Hepatocyte (in vitro differentiated cells): Measurements from ENCODE around the gene PLEKHM3. TPM values are rescaled to one million over a fixed set of nuclear protein-coding genes. Genes with fewer than 3 reads are reported as not detected.

Experiments used
- DNase-seq: peaks from one replicate; pipeline ENCODE4 v3.0.0-alpha.2; 2016; ENCODE audit warnings: low spot score
- H2AFZ ChIP-seq: fragments of 200-600 bp; sonication (generic); 2 replicates; pipeline ENCODE4 v1.6.0; 2016; ENCODE audit warnings: antibody characterized with exemption, mild to moderate bottlenecking
- H3K27ac ChIP-seq: fragments of 200-600 bp; sonication (generic); 2 replicates; pipeline ENCODE4 v1.5.1; 2016; ENCODE audit warnings: mild to moderate bottlenecking
- H3K27me3 ChIP-seq: fragments of 200-600 bp; sonication (generic); 2 replicates; pipeline ENCODE4 v1.6.1; 2016
- H3K36me3 ChIP-seq: fragments of 200-600 bp; sonication (generic); replicated peaks from 2 replicates; pipeline ENCODE4 v1.5.1; 2016; ENCODE audit warnings: low read depth; ENCODE audit not compliant: insufficient read depth
- H3K4me1 ChIP-seq: fragments of 200-600 bp; sonication (generic); 2 replicates; pipeline ENCODE4 v1.5.1; 2016; ENCODE audit warnings: mild to moderate bottlenecking, moderate library complexity; ENCODE audit not compliant: insufficient read depth
- H3K4me2 ChIP-seq: fragments of 200-600 bp; sonication (generic); 2 replicates; pipeline ENCODE4 v1.6.0; 2016
- H3K4me3 ChIP-seq: fragments of 200-600 bp; sonication (generic); 2 replicates; pipeline ENCODE4 v1.5.1; 2016; ENCODE audit warnings: mild to moderate bottlenecking
- H3K79me2 ChIP-seq: fragments of 200-600 bp; sonication (generic); 2 replicates; pipeline ENCODE4 v1.6.0; 2017; ENCODE audit warnings: mild to moderate bottlenecking
- H3K9me2 ChIP-seq: fragments of 200-600 bp; sonication (generic); replicated peaks from 2 replicates; pipeline ENCODE4 v1.6.0; 2017; ENCODE audit warnings: mild to moderate bottlenecking; ENCODE audit not compliant: insufficient read depth
- H3K9me3 ChIP-seq: fragments of 200-600 bp; sonication (generic); 2 replicates; pipeline ENCODE4 v1.5.1; 2016; ENCODE audit warnings: low read depth, mild to moderate bottlenecking
- H4K20me1 ChIP-seq: fragments of 200-600 bp; sonication (generic); 2 replicates; pipeline ENCODE4 v1.6.0; 2016; ENCODE audit warnings: mild to moderate bottlenecking; ENCODE audit not compliant: insufficient read depth, poor library complexity, severe bottlenecking
- CTCF ChIP-seq: fragments of 200-600 bp; sonication (generic); IDR thresholded peaks from 2 replicates; pipeline ENCODE4 v1.5.1; 2016; ENCODE audit warnings: antibody characterized with exemption, mild to moderate bottlenecking; ENCODE audit not compliant: poor library complexity
- EZH2 ChIP-seq: fragments of 200-600 bp; sonication (generic); IDR thresholded peaks from 2 replicates; pipeline ENCODE4 v1.6.1; 2016; ENCODE audit warnings: antibody characterized with exemption, mild to moderate bottlenecking, borderline replicate concordance
- EZH2phosphoT487 ChIP-seq: fragments of 200-600 bp; sonication (generic); IDR thresholded peaks from one replicate; pipeline ENCODE4 v1.6.1; 2018; ENCODE audit warnings: antibody characterized with exemption, mild to moderate bottlenecking, low read depth, moderate library complexity; ENCODE audit not compliant: unreplicated experiment, severe bottlenecking
- WGBS: methylation state at CpG from one replicate; pipeline ENCODE4 v1.1.6; 2016; ENCODE audit warnings: low lambda C conversion rate; ENCODE audit errors: missing lambda C conversion rate; 5-methylcytosine and 5-hydroxymethylcytosine counted together
- polyA plus RNA-seq: library from polyadenylated mRNA; unstranded; fragments of >200 nt; fragmentation: Nextera tagmentation; extraction: Ambion mirVana; gene quantifications from 2 replicates; pipeline ENCODE4 v1.2.1, GENCODE V29; 2016
- total RNA-seq: library from RNA; depleted of rRNA; stranded (reverse); fragments of >200 nt; gene quantifications from 2 replicates; pipeline ENCODE4 v1.2.3, GENCODE V29; 2014

Gene PLEKHM3
- total and polyA plus RNA-seq, 2 experiments from 2014 or later, result 4.2 to 11.1 TPM

- Histone ChIP-seq H4K20me1 (no peaks in the 10 kb centered on the region), H3K27me3 (no peaks in the 10 kb centered on the region), H3K9me3 (no peaks in the 10 kb centered on the region), H3K27ac (no peak overlapping the region), H3K79me2 (no peaks in the 10 kb centered on the region), H3K36me3 (no peaks in the 10 kb centered on the region), H3K4me2 (no peak overlapping the region), H3K4me1 (peaks cover 10% of the 10 kb centered on the region), H3K9me2 (no peaks in the 10 kb centered on the region), H2AFZ (no peak overlapping the region), H3K4me3 (no peak overlapping the region)
- 58% methylated on average over 1 of the region's 1 CpG for WGBS
- TF ChIP-seq EZH2 (no peak), EZH2phosphoT487 (no peak), CTCF (no peak)
- no peak for DNase-seq
Measured at GRCh38 chr2:207905546-207905945, 119.8 kb downstream of the PLEKHM3 start.

- TF ChIP-seq EZH2phosphoT487 (no peak), EZH2 (no peak), CTCF (no peak)
- H3K9me3 ChIP-seq, result no peaks in the 10 kb centered on the region
- no peak overlapping the region for H3K4me3 ChIP-seq
- H3K4me2 ChIP-seq, result no peak overlapping the region
- H3K9me2 ChIP-seq, result no peaks in the 10 kb centered on the region
- H3K27me3 ChIP-seq, result no peaks in the 10 kb centered on the region
- DNase-seq, result no peak
- WGBS, result 91% methylated on average over 3 of the region's 3 CpGs
- H3K79me2 ChIP-seq, result no peaks in the 10 kb centered on the region
- no peaks in the 10 kb centered on the region for H4K20me1 ChIP-seq
- H3K4me1 ChIP-seq, result peaks cover 11% of the 10 kb centered on the region
- no peak overlapping the region for H3K27ac ChIP-seq
- H3K36me3 ChIP-seq, result no peaks in the 10 kb centered on the region
- no peak overlapping the region for H2AFZ ChIP-seq
Measured at GRCh38 chr2:207903236-207903635, 122.1 kb downstream of the PLEKHM3 start.

DNA sequence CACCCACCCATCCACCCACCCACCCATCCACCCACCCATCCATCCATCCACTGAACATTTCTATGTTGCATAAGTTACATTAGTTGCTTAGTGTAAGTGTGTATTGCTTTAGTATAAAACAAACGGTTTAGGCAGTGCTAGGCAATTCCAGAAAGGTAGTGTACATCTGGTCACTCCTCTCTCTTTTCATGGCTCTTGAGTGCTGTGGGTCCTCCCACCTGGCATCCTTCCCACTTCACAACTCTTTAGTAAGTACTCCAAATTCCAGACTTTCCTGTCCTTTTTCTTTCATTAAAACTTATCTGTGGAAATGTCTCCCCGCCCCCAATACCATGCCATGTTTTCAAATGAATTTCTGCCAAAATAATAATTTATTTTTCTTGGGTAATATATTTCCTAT is 122.5 kb downstream of the PLEKHM3 start:
- 84% methylated on average over 2 of the region's 2 CpGs for WGBS
- Histone ChIP-seq H3K4me1 (peaks cover 16% of the 10 kb centered on the region), H3K4me2 (no peak overlapping the region), H3K4me3 (no peak overlapping the region), H3K27me3 (no peaks in the 10 kb centered on the region), H3K9me3 (no peaks in the 10 kb centered on the region), H3K79me2 (no peaks in the 10 kb centered on the region), H3K27ac (no peak overlapping the region), H3K9me2 (no peaks in the 10 kb centered on the region), H2AFZ (no peak overlapping the region), H3K36me3 (no peaks in the 10 kb centered on the region), H4K20me1 (no peaks in the 10 kb centered on the region)
- no peak for TF ChIP-seq EZH2
- no peak for TF ChIP-seq EZH2phosphoT487
- TF ChIP-seq CTCF, result no peak
- DNase-seq, result no peak

DNA sequence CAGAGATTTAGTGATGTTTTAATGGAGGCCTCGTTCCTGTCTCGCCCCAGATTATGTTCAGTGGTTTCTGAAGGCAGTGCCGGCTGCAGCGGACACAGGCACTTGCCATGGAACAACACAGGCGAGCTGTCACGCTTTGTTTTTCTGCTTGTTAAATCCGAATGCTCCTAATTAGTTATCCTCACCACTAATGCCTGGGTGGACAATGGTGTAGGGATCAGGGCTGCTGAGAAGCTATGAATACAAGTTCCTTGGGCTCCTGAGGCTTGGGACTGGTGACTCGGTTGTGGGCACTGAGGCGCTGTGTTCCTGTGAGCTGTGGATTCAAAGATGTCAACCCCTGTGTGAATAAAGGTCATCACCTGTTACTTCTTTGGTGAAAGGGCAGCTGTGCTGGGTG is 123.5 kb downstream of the PLEKHM3 start:
- Histone ChIP-seq H3K79me2 (no peaks in the 10 kb centered on the region), H3K4me3 (no peak overlapping the region), H3K27ac (peak overlapping the region; percentile 23), H3K9me3 (no peaks in the 10 kb centered on the region), H3K4me2 (no peak overlapping the region), H3K9me2 (no peaks in the 10 kb centered on the region), H3K27me3 (no peaks in the 10 kb centered on the region), H3K4me1 (peaks cover 24% of the 10 kb centered on the region), H4K20me1 (no peaks in the 10 kb centered on the region), H2AFZ (no peak overlapping the region), H3K36me3 (no peaks in the 10 kb centered on the region)
- TF ChIP-seq EZH2phosphoT487 (no peak), EZH2 (no peak)
- WGBS, result 93% methylated on average over 9 of the region's 9 CpGs
- DNase-seq, result no peak
